Endometrium (tissue), 2 donors: ENCODE data around the gene SPO11.

Experiments
- FAIRE-seq: peaks from 2 replicates; lab custom pipeline; 2012; peaks lifted over from hg19 to GRCh38; lab: Jason Lieb, UNC
- donor health status: control.
- donor health status: control.

Gene SPO11

DNA sequence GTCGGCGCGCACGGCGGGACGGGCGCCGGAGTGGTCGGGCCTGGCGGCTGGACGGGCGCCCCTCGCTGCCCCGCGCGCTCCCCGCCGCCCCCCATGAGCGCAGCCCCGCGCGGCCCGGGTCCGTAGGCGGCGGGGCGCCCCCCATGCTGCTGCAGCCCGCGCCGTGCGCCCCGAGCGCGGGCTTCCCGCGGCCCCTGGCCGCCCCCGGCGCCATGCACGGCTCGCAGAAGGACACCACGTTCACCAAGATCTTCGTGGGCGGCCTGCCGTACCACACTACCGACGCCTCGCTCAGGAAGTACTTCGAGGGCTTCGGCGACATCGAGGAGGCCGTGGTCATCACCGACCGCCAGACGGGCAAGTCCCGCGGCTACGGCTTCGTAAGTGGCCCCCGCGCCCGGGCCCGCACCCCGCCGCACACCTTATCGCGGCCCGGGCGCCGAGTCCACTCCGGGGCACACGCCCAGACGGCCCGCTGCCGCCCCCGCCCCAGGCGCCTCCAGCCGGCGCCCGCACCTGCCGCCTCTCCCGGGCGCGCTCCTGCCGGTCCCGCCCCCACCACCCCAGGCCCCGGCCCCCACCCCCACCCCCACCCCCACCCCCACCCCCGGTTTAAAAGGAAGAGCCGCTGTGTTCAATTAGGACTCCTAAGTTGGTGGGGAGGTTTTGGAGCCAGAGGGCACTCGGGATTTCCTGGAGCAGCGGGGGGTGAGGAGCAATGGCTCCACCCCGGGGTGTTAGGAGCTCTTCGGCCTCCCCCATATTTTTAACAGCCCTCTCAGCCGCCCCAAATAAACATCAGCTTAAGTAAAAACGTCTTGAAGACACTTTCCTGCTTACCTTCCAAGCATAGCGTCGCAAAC is 62.1 kb downstream of the SPO11 start:
- no peak for FAIRE-seq

DNA sequence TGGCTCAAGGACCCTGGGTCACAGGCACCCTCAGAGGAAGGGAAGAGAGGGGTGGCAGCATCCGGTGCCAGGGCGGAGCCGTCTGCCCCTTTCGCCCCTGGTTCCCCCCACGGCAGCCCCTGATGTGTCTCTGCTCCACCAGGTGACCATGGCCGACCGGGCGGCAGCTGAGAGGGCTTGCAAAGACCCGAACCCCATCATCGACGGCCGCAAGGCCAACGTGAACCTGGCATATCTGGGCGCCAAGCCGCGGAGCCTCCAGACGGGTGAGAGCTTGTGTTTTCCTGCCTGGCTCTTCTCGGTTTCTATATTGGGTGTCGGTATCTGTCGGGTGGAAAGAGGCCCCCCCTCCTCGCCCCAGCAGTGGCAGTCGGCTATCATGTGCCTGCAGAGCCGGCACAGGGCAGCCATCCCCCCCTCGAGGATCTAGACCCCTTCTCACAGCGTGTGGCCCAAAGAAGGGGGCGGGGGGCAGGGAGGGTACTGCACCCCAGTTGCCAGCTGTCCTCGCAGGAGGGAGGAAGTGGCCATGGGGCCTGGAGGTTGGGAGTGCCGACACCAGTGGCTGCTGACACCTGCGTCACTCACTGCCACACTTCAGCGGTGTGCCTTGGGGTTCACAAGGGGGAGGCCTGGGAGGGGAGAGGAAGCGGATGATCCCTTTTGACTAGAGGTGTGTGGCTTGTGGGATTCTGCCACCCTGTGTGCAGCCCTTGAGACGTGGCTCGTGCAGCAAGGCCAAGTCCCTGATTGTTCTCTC is 63.1 kb downstream of the SPO11 start:
- FAIRE-seq = no peak
